ENCODE results near the gene STOML3. TPM values are rescaled to one million over a fixed set of nuclear protein-coding genes. Genes with fewer than 3 reads are reported as not detected.
A peak's percentile ranks its signal among the peaks of the same experiment; 100 is the strongest.

The STOML3 gene
- total RNA-seq, 4 donors from 2014 or later, result not detected

DNA sequence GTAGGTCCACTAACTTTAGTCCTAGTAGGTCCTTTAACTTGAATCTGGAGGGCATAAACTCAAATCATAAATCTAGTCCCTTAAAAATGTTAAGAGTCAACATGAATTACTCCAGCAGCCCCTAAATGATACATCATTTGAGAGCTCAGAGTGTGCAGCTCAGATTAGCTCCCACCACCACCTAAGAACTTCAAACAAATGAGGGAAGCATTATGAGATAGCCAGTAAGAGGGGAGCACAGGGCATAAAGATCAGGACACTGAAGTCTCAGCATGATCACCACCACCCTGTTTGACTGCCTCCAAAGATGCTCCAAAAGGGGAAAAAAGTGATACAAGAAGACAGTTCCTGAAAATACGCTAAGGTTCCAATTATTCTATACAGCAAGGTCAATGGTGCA lies 41.5 kb upstream of the STOML3 start:
- TF ChIP-seq EP300 (IDR thresholded peaks at IDR 0.05) (no peak), POLR2AphosphoS5 (IDR thresholded peaks at IDR 0.05) (no peak), POLR2A (IDR thresholded peaks at IDR 0.05) (no peak)
- TF ChIP-seq, protein P1, sequence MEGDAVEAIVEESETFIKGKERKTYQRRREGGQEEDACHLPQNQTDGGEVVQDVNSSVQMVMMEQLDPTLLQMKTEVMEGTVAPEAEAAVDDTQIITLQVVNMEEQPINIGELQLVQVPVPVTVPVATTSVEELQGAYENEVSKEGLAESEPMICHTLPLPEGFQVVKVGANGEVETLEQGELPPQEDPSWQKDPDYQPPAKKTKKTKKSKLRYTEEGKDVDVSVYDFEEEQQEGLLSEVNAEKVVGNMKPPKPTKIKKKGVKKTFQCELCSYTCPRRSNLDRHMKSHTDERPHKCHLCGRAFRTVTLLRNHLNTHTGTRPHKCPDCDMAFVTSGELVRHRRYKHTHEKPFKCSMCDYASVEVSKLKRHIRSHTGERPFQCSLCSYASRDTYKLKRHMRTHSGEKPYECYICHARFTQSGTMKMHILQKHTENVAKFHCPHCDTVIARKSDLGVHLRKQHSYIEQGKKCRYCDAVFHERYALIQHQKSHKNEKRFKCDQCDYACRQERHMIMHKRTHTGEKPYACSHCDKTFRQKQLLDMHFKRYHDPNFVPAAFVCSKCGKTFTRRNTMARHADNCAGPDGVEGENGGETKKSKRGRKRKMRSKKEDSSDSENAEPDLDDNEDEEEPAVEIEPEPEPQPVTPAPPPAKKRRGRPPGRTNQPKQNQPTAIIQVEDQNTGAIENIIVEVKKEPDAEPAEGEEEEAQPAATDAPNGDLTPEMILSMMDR (IDR thresholded peaks at IDR 0.05), result no peak
- no peaks in the 10 kb centered on the region for H3K27me3 ChIP-seq
- H3K4me1 ChIP-seq, result peaks cover 29% of the 10 kb centered on the region
- no peak overlapping the region for H3K4me3 ChIP-seq
- no peaks in the 10 kb centered on the region for H3K9me3 ChIP-seq
- H3K27ac ChIP-seq, result no peak overlapping the region
- 93% methylated on average over 1 of the region's 1 CpG for WGBS
- no peak for DNase-seq (ENCODE audit: low spot score in 2 of 2)
- H3K36me3 ChIP-seq, result peaks cover 24% of the 10 kb centered on the region

- Histone ChIP-seq H3K27me3 (no peaks in the 10 kb centered on the region), H3K9me3 (no peaks in the 10 kb centered on the region), H3K27ac (peak overlapping the region; percentile 28), H3K4me3 (no peak overlapping the region), H3K36me3 (peaks cover 66% of the 10 kb centered on the region), H3K4me1 (peaks cover 20% of the 10 kb centered on the region)
- WGBS, result 71% methylated on average over 2 of the region's 2 CpGs
- peak in 1 of 2 donors; percentile 46 for DNase-seq (ENCODE audit: low spot score in 2 of 2)
- TF ChIP-seq, protein P1 (IDR thresholded peaks at IDR 0.05), result no peak
- TF ChIP-seq EP300 (IDR thresholded peaks at IDR 0.05) (no peak), POLR2A (IDR thresholded peaks at IDR 0.05) (no peak), POLR2AphosphoS5 (IDR thresholded peaks at IDR 0.05) (no peak)
Measured at GRCh38 chr13:39025433-39025839, 34.8 kb upstream of the STOML3 start.

DNA sequence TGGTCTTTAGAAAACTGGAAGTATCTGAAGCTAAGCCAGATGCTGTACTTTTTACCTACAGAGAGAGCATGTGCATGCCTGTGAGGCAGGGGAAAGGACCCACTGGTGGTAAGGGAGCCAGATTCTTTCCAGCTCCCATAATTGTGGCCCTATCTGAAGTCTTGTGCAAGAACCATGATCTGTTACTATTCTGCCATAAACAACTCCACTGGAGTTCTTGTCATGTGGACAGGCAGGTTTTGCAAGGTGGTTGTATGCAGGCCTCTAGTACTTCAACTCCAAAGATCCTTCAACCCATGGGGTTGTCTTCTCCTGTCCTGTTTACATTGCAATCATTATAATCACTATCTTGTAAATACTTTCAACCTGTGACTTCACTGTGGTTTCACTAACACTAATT lies 33.1 kb upstream of the STOML3 start:
- no peak for DNase-seq (ENCODE audit: low spot score in 2 of 2)
- no peaks in the 10 kb centered on the region for H3K9me3 ChIP-seq
- H3K4me3 ChIP-seq, result no peak overlapping the region
- peak in 1 of 3 donors; percentile 25 for TF ChIP-seq POLR2AphosphoS5 (IDR thresholded peaks at IDR 0.05)
- no peak for TF ChIP-seq EP300 (IDR thresholded peaks at IDR 0.05)
- H3K27me3 ChIP-seq, result no peaks in the 10 kb centered on the region
- peaks cover 20% of the 10 kb centered on the region for H3K4me1 ChIP-seq
- peak overlapping the region; percentile 32 for H3K27ac ChIP-seq
- peaks cover 59% of the 10 kb centered on the region for H3K36me3 ChIP-seq

GRCh38 chr13:39023316-39023715 lies 32.7 kb upstream of the STOML3 start:
- H3K27ac ChIP-seq, result peak overlapping the region; percentile 32
- no peaks in the 10 kb centered on the region for H3K27me3 ChIP-seq
- H3K36me3 ChIP-seq, result peaks cover 59% of the 10 kb centered on the region
- WGBS, result 73% methylated on average over 2 of the region's 2 CpGs
- TF ChIP-seq POLR2A (IDR thresholded peaks at IDR 0.05) (no peak), EP300 (IDR thresholded peaks at IDR 0.05) (no peak), POLR2AphosphoS5 (IDR thresholded peaks at IDR 0.05) (no peak)
- TF ChIP-seq, protein P1 (IDR thresholded peaks at IDR 0.05), result no peak
- no peaks in the 10 kb centered on the region for H3K9me3 ChIP-seq
- H3K4me1 ChIP-seq, result peaks cover 20% of the 10 kb centered on the region
- no peak for DNase-seq (ENCODE audit: low spot score in 2 of 2)
- H3K4me3 ChIP-seq, result no peak overlapping the region

GRCh38 chr13:39020853-39021462 lies 30.3 kb upstream of the STOML3 start:
- DNase-seq (ENCODE audit: low spot score in 2 of 2), result no peak
- TF ChIP-seq, protein P1 (IDR thresholded peaks at IDR 0.05), result no peak
- no peak for TF ChIP-seq POLR2A (IDR thresholded peaks at IDR 0.05)
- TF ChIP-seq EP300 (IDR thresholded peaks at IDR 0.05), result no peak
- no peak for TF ChIP-seq POLR2AphosphoS5 (IDR thresholded peaks at IDR 0.05)
- 82% methylated on average over 4 of the region's 4 CpGs for WGBS
- H3K27ac ChIP-seq, result no peak overlapping the region
- no peaks in the 10 kb centered on the region for H3K27me3 ChIP-seq
- peaks cover 61% of the 10 kb centered on the region for H3K36me3 ChIP-seq
- peaks cover 20% of the 10 kb centered on the region for H3K4me1 ChIP-seq
- H3K4me3 ChIP-seq, result no peak overlapping the region
- no peaks in the 10 kb centered on the region for H3K9me3 ChIP-seq

- Histone ChIP-seq H3K4me1 (no peaks in the 10 kb centered on the region), H3K36me3 (peaks cover 73% of the 10 kb centered on the region), H3K4me3 (no peak overlapping the region), H3K27me3 (no peaks in the 10 kb centered on the region), H3K27ac (no peak overlapping the region), H3K9me3 (no peaks in the 10 kb centered on the region)
- TF ChIP-seq POLR2AphosphoS5 (IDR thresholded peaks at IDR 0.05) (no peak), EP300 (IDR thresholded peaks at IDR 0.05) (no peak)
- WGBS, result 7% methylated on average over 2 of the region's 2 CpGs
- no peak for DNase-seq (ENCODE audit: low spot score in 2 of 2)
Measured at GRCh38 chr13:39016787-39017186, 26.2 kb upstream of the STOML3 start.
